CD4-positive, alpha-beta T cell treated with Interferon gamma for 1 hour (primary cell): ENCODE results near the gene NXPH2.
"Not testable (repeated sequence)": the region's sequence is repeated elsewhere in the genome, so short reads cannot be mapped to it uniquely, and the experiment has no call there.

Experiments used
- DNase-seq: peaks from one replicate; pipeline ENCODE4 v3.0.0-alpha.2; 2020

NXPH2 gene

DNA sequence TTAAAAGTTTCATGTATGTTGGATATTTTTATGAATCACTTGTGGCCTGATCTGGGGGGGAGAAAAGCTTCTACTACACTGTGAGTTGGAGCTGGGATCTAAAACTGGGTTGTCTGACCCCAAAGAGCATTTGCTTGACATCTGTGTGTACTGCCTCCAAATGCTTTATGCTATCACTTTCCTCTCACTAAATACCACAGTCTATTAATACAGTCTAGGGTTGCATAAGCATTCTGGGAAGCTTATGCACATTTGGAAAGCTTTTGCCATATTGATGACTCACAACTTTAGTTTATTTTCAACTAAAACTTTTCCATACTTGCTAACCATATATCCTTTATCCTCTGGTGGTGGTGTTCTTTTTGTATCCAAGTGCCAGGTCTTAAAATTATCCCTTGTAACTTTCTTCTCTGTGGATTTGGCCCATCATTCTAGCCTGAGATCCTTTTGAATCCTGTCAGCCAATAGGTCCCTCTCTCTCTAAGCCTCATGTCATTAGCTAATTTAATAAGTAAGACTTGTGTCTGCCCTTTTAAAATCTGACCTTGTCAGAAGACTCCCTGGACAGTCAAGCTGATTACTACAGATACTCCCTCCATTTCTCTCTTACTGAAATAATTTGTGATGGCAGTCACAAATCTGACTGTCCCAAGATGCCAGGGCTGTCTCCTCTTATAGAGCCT, 72.7 kb downstream of the NXPH2 start:
- no peak for DNase-seq

DNA sequence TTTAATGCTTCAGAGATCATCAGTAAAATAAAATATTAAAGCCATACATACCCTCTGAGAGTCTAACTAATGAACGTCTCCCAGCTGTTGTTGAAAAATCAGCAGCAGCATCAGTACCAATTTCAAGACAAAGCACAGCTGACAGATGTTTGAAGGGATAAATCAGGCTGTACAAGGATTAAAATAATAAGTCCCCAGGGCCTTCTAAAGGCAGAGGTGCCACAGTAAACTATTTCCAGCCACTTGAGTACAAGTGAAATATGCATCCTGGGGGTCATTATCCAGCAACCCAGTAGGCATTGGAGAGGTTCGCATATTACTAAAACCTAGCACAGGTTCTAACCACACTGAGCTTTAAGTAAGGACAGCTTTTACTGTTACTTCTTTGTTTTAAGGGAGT, 76.9 kb downstream of the NXPH2 start:
- no peak for DNase-seq

DNA sequence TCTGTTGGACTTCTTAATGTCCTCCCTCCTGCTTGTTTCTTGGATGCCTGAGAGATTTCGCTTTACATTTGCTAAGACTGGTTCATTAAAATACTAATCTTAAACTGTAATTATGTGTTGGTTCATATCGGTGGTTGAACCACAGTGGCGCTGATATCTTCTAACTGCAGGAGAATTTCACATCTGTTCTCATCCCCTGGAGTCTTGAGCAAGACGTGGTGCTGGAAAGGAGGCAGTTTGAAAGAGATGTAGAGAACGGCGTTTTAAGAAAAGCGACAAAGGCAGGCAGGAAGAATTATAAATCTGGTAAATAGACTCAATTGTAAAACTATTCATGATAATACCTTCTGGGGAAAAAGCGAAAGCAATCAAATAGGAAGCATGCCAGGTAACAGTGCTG, 79.5 kb downstream of the NXPH2 start:
- no peak for DNase-seq

DNA sequence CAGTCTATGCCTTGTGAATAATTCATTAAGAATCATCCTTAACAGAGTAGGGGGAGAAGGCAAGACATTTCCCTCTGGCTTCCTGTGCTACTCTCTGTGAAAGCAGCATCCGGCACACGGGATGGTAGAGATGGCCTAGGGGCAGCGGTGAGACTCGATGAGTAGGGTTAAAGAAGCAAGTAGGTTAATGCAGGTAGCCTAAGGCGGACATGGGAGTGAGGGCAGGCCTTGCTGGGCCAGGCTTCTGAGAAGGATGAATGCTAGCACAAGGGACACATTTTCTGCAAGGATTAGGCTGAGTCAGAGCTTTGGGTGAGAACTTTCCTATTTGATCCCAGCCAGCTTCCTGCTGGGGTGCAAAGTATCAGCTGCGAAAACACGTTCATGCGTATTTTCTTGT, 80.8 kb downstream of the NXPH2 start:
- no peak for DNase-seq

DNA sequence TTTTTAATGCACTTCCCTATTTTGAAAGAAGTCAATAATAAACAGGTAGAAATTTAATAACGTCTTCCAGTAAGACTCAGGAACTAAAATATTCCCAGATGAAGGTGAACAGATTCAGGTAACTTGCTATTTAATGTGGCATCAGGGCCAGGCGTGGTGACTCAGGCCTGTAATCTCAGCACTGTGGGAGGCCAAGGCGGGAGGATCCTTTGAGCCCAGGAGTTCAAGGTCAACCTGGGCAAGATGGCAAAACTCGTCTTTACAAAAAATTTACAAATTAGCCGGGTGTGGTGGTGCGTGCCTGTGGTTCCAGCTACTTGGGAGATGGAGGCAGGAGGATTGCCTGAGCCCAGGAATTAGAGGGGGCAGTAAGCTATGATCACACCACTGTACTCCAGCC, 81.8 kb downstream of the NXPH2 start:
- DNase-seq, result no peak

DNA sequence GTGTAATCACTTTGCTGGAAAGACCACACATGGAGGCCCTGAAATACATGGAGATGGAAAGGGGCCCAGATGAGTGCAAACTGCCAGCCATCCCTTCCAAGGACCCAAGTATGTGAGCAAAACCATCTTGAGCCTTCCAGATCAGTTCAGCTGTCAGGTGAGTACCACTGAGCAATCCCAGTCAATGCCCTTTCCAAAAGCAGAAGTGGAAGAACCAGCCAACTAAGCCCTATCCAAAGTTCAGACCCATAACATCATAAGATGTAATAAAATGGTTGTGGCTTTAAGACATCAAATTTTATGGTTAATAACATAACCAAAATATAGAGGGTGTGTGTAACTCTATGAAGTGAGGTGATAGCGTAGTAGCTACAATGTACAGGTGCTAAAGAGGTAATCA, 88.5 kb downstream of the NXPH2 start:
- DNase-seq, result no peak

DNA sequence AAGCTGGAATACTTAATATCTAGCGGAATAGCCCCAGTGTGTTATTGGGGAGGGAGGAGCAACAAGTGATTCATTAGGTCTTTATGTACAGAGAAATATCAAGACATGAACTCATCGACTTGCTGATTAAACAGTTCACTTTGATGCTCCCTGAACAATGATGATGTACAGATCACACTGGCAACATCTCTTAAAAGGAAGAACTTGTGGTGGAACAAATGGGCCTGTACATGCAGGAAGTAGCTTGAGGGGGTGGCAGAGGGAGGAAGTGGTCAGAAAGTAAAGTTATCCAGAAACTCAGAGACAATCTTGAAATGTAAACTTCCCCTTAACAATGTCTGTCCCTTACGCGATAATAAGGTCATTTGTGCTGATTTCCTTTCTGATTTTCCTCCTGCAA, 90.5 kb downstream of the NXPH2 start:
- no peak for DNase-seq

DNA sequence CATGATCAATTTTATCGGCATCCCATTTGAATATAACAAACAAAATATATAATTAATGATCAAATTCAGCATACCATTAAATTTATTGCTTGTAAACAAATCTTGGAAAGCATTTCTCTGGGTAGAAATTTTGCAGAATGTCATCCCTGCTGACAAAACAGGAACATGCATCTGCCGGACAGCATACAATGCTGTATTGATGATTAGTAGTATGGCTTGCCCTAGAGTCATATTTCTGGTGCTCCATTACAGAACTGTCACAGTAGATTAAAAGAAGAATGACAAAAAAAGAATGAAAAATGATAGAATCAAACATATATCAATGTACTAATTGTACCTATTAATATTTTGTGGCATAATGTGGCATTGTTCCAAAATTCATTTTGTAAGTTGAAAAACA, 98.0 kb downstream of the NXPH2 start:
- no peak for DNase-seq

DNA sequence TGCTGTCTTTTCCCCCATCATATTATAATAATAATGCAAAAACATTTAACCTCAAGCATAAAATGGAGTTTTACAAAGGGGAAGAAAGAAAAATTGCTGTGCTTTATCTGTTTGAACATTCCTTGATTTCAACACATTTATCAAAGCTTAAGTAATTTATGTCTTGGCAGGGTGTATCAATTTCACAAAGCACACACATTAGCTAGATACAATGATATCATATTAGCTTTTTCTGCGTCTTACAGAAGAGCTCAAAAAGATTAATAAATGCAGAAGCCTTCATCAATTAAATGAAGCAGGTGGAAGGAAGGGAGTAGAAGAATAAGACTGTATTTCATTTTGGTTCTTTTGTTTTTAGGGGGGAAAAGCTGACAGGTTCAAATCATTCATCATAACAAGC, 103.0 kb downstream of the NXPH2 start:
- no peak for DNase-seq

DNA sequence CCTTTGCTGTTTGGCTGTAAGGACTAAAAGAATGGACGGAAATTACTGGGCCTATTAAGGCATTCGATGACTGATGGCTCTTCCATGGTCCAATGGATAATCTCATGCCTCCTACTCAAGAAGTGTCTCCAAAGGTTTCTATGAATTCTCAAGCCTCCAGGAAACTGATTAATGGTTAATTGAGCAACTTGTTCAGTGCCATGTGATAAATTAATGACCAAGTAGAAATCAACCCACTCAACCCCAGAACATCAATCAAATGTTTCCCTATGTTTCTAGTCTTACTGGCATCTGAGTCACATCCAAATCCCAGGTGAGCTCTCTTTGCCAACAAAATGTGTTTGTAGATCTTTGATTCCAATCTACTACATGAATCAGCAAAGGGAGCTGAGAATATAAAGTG, 103.6 kb downstream of the NXPH2 start:
- DNase-seq, result no peak

DNA sequence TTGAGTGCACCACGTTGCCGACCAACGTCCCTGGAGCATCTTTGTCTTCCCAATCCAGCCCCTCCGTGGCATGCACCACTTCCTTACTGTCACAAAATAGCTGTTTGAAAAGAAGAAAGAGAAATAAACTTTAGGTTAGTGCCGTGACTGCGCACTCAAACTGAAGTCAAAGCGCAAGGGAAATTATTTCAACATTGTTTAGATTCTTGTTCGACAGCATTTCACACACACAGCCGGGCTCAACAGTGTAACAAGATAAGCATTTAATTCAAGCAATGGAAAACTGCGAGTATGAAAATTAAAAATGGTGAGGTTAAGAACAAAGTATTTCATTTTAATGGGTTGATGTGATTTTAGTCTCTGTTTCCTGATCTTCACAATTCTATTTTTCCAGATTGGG, 108.6 kb downstream of the NXPH2 start:
- no peak for DNase-seq

DNA sequence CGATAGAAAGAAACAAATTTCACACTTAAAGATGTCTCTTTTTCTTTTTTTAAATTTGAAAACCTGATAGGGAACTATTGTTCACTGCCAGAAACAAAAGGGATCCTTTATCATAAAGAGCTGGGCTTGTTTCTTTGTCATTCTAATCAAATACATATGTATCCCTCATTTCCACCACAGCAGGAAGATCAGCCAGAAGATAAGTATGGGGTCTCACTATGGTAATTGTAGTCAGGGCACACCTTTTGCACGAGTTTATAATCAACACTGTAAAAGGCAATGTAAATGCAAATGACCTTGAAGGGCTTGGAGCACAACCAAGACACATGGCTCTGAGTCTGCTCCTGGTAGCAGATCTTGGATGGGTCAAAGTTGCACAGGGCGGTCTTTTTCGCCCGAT, 109.5 kb downstream of the NXPH2 start:
- no peak for DNase-seq

DNA sequence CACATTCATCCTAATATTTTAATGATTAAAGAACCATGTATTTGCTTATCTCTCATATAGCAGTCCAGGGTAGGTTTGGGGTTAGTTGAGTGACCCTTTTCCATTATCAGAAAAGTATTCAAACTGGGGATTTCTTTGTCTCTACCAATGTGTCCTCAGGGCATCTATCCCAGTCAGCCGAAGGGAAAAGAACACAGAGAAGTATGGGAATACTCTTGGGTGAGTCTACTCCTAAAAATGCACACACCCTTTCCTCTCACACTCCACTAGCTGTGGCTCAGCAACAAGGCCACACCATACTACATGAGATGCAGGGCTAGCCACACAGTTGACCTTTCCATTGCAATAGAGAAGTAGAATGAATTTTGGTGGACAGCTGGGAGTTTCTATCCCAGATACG, 114.3 kb downstream of the NXPH2 start:
- DNase-seq, result no peak

DNA sequence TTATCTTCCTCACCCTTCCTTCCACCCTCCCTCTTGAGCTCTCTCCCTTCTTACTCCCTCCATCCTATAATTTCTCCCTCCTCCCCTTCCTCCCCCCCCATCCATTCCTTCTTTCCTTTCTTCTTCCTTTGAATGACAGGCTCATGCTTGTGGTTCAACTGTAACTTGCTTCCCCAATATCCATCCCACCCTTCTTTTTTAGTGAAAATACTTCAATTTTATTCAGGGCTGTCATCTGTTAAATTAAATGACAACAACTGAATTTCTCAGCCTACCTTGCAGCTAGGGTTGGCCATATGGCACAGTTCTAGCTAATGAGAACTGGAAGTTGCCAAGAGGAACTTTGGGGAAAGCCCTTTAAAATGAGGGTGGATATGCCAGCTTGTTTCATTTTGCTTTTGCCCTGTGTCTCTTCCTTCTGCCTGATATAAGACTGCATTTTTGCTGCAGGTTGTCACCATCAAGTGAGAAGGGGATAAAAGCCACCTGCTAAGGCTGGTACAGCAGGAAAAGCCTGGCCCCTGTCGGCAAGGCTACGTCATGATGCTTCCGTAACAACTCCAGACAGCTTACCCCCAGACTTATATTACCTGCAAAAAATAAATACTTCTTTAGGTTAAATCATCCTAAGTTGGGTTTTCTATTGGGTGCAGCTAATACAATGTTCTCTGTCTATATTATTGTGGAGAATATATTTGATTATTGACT, 121.8 kb downstream of the NXPH2 start:
- no peak for DNase-seq

DNA sequence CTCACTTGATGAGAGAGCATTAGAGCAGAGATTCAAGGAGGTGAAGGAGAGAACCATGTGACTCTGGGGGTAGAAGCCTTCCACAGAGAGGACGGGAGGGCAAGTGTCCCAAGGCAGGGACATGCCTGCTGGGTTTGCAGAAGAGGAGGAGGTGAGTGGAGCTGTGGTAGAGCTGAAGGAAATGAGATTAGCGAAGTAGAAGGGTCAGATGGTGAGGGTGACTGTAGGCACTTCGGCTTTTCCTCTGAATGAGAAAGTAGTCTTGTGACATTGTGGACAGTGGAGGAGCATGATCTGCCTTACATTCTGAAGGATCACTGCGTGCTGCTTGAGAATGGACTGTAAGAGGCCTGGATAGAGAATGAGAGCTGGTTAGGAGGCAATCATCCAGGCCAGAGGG, 126.0 kb downstream of the NXPH2 start:
- DNase-seq, result no peak

DNA sequence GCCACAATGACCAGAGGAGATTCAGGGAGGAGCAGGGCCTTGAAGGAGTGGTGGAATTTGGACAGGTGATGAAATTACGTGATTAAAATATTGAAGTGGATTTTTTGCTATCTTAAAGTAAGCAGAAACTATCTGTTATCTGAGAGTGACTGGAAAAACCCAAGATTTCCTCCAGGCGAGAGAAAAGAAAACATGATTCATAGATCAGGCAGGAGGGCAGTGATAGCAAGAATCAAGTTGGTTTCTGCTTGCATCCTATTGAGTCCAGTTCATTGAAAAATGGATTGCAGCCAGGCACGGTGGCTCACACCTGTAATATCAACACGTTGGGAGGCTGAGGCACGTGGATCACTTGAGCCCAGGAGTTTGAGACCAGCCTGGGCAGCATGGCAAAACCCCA, 127.8 kb downstream of the NXPH2 start:
- DNase-seq, result no peak

DNA sequence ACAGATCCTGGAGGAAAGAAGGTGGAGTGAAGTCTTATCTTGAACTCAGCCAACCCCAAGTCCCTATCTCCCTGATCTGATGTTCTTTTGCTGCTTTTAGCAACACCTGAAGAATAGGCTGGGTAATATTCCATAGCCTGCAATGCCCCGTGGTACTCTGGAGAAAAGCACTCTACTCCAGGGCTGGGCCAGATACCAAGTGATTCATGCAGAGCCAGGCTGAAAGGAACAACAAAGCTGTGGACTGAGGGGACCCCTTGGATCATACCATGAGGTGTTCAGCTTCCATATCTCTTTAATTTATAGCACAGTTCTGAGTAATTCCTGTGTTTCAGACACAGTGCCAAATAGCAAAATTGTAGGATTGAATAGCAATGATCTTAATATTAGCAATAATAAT, 130.6 kb downstream of the NXPH2 start:
- no peak for DNase-seq

DNA sequence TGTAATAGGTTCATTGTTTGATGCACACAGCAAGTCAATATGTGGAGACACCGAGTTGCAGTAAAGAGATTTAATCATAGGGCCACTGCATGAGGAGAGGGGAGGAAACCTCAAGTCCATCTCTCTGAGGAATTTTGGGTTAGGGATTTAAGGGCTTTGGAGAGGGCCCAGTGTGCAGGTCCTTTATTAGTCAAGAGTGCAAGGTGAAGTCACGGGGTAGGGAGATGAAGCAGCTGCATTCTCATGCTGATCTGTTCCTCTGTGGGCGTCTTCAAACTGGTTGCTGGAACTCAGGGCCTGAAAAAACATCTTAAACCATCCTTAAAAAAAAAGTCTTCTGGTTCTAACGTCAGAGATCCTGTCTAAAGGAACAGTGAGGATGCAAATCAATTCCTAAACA, 131.6 kb downstream of the NXPH2 start:
- DNase-seq, result no peak

DNA sequence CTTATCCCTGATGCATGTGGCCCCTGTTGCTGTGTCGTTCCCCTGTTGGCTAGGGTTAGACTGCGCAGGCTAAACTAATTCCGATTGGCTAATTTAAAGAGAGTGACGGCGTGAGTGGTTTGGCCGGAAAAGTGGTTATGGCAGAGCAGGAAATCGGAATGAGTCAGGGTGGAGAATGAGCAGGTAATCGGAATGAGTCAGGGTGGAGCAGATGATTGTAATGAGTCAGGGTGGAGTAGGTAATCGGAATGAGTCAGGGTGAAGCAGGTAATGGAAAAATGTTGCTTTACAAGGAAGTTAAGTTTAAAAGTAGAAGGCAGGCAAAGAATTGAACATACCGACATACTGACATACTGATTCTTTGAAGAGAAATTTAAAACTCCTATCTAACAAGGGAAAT, 135.4 kb downstream of the NXPH2 start:
- not testable (repeated sequence) for DNase-seq

DNA sequence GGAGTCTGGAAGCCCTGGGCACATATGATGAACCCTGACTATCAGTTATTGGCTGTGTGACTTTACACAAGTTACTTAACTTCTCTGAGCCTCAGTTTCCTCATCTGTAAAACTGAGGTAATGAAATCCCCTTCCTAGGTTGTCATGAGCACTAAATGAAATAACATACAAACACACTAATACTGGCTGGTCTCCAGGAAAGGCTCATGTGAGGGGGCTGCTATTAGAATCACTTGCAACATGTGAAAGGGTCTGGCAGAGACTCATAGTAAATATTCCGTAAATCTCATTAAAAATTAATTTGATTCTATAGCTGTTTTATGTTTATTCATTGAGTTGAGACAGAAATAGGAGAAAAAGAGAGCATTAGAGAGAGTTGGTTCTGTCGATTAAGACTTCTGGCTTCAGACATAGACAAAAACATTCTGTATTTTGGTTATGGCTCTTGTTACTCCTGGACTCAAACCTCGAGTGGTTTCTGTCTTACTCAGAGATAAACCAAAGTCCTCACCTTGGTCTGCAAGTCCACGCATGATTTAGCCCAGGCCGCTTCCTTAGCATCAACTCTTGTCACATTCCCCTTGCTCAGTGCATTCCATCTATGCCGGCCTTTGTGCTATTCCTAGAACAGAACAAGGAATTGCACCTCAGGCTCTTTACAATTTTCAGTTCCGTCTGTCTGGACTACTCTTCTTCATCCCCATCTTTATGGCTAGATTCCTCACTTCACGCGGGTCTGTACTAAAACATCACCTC, 139.1 kb downstream of the NXPH2 start:
- DNase-seq, result no peak

DNA sequence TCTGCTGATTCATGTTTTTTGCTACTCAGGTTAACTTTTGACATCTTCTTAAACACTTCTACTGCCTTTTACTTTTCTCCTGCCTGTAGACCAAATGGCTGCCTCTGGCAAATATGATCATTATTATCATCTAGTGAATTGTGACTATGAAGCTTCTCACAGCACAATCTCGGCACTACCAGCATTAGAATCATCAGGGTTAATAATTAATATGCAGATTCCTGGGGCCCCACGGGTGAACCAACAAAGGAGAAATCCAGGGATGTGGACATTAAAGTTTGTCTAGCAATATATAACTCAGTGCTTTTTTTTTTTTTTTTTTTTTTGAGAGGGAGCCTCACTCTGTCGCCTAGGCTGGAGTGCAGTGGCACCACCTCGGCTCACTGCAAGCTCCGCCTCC, 142.5 kb downstream of the NXPH2 start:
- DNase-seq, result no peak

DNA sequence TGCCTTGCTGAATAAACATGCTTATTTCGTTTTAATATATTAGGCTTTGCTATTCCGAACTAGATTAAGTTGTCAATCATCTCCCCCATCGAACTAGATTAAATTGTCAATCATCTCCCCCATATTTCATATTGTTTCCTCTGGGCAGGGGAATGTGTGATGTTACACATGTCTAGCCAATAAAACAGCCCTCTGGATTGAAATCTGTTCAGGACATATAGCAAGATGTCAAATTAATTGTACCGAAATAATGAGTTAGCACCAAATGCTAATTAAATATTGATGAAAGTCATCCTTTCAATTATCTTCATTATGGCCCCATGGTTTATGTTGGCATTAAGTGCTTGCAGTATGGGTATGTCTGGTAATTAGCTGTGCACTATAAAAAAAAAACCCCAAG, 143.1 kb downstream of the NXPH2 start:
- no peak for DNase-seq

DNA sequence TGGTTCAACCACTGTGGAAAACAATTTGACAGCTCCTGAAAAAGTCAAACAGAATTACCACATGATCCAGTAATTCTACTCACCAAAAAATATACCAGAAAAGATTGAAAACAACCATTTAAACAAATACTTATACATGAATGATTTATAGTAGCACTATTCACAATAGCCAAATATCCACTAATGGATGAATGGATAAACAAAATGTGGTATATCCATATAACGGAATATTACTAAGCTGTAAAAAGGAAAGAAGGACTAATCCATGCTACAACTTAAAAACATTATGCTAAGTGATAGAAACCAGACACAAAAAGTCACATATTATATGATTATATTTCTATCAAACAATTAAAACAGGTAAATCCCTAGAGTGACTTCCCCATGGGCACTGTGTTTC, 147.1 kb downstream of the NXPH2 start:
- DNase-seq, result no peak

DNA sequence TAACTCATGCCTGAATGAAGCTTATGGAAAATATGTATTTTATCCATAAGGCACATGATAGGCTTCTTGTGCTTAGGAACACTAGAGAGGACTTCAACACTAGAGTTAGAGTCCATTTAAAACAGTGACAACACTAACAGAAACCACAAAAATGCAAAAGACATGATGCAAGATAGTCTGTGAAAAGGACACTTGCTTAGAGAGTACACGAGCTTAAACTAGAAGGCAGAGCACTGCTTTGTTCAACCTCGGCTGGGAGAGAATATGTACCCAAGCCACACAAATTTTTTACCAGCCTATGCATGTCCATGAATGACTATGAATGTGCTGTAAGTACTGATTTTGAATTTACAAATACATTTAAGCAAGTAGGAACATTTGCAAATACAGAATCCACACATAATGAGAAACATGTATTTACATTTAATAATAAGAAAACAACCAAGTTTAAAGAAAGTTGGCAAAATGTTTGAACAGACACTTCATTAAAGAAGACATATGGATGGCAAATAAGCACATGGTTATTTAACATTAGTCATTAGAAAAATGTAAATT, 148.0 kb downstream of the NXPH2 start:
- no peak for DNase-seq
